ENCODE results near the gene MESP2.

- TF ChIP-seq CTCF (IDR thresholded peaks at IDR 0.05; ENCODE audit: poor library complexity, severe bottlenecking): no peak
- no peak for TF ChIP-seq POLR2AphosphoS5 (IDR thresholded peaks at IDR 0.05)
- TF ChIP-seq REST (IDR thresholded peaks at IDR 0.05; ENCODE audit: borderline replicate concordance): no peak
These were observed 1.6 kb upstream of the MESP2 start for GRCh38 chr15:89774492-89774891.

Data from neural cell (in vitro differentiated cells).